GM18517 (cell line): ENCODE results near the gene TAPBPL.

Experiments
- ATAC-seq: cut with Tn5 transposase; IDR thresholded peaks from one replicate; pipeline ENCODE4 v1.9.1; 2021; ENCODE audit warnings: mild to moderate bottlenecking, moderate library complexity; ENCODE audit not compliant: unreplicated experiment

The TAPBPL gene

GRCh38 chr12:6435961-6436715, 15.7 kb upstream of the TAPBPL start:
- ATAC-seq = no peak

DNA sequence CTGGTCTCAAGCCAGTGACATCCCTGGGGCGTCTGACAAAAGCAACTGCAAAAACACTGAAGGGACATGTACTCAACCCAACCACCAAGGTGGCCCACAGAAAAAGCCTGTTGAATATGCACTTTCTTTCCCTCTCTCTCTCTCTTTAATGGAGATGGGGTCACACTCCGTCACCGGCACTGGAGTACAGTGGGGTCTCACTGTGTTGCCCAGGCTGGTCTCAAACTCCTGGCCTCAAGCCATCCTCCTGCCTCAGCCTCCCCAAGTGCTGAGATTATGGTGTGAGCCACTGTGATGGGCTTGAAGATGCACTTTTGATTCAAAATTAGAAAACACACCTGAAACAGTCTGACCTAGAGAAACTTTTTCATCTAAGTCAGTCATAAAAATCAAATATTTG, 14.3 kb upstream of the TAPBPL start:
- no peak for ATAC-seq

GRCh38 chr12:6438345-6438744, 13.5 kb upstream of the TAPBPL start:
- no peak for ATAC-seq

GRCh38 chr12:6440391-6440790, 11.5 kb upstream of the TAPBPL start:
- ATAC-seq = no peak

- ATAC-seq = no peak
Observed at GRCh38 chr12:6442836-6443235, 9.0 kb upstream of the TAPBPL start.

GRCh38 chr12:6443361-6443983, 8.4 kb upstream of the TAPBPL start:
- ATAC-seq = no peak

DNA sequence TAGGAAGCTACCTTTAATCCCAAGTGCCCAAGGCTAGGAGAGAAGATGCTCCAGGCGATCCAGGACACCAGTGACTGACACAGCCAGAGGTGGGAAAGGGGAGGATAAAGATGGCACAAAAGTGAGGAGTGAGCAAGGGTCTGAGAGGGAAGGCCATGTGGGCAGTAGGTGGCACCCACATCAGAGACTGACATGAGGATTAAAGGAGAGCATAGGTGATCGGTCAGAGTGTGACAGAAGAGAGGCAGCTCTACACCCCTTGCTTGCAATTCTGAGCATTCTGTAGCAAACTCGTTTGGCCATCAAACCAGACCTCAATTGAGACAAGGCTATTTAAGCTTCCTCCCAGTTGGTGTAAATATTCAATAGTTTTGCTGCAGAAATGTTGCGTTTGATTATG, 7.8 kb upstream of the TAPBPL start:
- no peak for ATAC-seq

- ATAC-seq = no peak
Observed at GRCh38 chr12:6444704-6445688, 6.8 kb upstream of the TAPBPL start, which contains the start of gene CD27. Gene CD27, plus strand, starts transcription at chr12:6444955. Its CDS starts 141 bp downstream, at chr12:6445096.

DNA sequence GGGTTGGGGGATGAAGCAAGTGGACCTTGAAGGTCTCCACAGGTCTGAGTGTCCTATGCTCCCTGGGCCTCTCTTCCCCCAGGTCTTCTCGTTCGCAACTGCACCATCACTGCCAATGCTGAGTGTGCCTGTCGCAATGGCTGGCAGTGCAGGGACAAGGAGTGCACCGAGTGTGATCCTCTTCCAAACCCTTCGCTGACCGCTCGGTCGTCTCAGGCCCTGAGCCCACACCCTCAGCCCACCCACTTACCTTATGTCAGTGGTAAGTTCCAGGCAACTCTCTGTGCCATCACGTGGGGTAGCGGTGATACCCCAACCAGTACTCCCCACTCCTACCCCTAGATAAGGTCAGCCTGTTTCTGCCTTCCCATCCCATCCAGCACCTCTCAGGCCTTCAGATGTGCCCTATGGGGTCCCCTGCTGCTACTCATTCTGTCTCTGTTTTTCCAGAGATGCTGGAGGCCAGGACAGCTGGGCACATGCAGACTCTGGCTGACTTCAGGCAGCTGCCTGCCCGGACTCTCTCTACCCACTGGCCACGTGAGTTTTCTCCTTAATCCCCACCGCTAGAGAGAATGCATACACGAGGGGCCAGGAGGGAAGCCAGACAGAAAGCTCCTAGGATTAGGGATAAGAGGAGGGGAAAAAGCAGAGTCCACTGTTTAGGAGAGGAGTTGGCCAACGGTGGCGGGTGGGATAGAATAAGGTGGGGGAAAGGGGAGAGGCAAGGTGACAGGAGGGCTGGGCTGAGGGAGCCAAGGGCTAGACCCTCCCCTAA, 1.6 kb upstream of the TAPBPL start:
- ATAC-seq = no peak

DNA sequence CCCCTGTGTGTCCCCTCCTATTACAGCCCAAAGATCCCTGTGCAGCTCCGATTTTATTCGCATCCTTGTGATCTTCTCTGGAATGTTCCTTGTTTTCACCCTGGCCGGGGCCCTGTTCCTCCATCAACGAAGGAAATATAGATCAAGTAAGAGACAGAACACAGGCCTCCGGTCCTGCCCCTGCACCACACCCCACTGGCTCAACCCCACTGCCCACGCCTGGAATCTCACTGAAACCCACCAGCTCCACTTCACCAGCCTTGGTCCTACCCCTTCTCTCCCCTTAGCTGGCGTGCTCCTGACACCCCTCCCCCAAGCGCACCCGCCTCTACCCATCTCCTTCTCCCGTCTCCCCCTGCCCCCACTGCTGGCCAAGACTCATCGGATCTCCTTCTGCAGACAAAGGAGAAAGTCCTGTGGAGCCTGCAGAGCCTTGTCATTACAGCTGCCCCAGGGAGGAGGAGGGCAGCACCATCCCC, 934 bp upstream of the TAPBPL start:
- ATAC-seq = no peak

- peak; percentile 2 for ATAC-seq
Observed at GRCh38 chr12:6452245-6452943, 552 bp downstream of the TAPBPL start.

GRCh38 chr12:6452944-6453630, 1.2 kb downstream of the TAPBPL start:
- no peak for ATAC-seq

DNA sequence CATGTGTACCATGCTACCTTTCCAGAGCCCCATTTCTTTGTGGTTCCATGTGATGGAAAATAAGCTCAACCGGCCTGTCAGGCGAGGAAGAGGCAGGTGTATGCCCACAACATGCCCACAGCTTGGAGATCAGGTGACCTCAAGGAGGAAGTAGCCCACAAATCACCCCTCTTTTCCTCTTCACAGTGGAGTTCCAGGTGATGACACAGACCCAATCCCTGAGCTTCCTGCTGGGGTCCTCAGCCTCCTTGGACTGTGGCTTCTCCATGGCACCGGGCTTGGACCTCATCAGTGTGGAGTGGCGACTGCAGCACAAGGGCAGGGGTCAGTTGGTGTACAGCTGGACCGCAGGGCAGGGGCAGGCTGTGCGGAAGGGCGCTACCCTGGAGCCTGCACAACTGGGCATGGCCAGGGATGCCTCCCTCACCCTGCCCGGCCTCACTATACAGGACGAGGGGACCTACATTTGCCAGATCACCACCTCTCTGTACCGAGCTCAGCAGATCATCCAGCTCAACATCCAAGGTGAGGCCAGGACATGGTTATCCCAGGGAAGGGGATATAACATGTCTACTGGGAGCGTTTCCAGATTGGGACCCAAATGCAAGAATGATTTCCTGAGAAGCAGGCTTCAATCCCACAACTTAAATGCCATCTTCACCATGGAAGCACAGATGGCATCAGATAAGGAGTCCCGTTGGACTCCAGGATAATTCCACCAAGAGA, 5.5 kb downstream of the TAPBPL start:
- ATAC-seq = no peak

- no peak for ATAC-seq
Observed at GRCh38 chr12:6458281-6459003, 6.6 kb downstream of the TAPBPL start.

DNA sequence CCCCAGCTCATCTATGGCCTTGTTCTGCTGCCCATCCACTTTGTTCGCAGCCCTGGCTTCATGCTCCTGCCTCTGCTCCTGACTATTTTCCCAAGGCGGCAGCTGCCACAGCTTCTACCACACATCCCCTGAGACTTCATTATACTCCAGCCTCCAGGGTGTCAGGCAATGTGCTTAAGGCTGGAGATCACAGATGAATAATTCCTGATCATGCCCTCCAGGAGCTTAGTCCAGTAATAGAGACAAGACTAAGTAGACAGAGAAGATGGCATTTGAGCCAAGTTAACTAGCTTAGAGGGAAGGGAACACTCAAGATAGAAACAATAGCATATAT, 7.1 kb downstream of the TAPBPL start:
- no peak for ATAC-seq

GRCh38 chr12:6460751-6461371, 9.0 kb downstream of the TAPBPL start:
- no peak for ATAC-seq

- peak; percentile 68 for ATAC-seq
Observed at GRCh38 chr12:6461401-6462233, 9.8 kb downstream of the TAPBPL start.
